ENCODE results near the gene KIF2A.

The KIF2A gene

GRCh38 chr5:62343428-62343827 lies 37.4 kb downstream of the KIF2A start:
- Histone ChIP-seq H3K4me1 (ENCODE audit: control insufficient read depth, insufficient read depth, low read length) (no peaks in the 10 kb centered on the region), H3K27me3 (ENCODE audit: control insufficient read depth, insufficient read depth, low read length) (no peaks in the 10 kb centered on the region), H3K9me3 (ENCODE audit: control insufficient read depth, insufficient read depth, low read length) (no peaks in the 10 kb centered on the region), H3K4me3 (ENCODE audit: low read depth, low read length) (no peak overlapping the region), H3K27ac (ENCODE audit: low read depth, low read length) (no peak overlapping the region), H3K36me3 (ENCODE audit: control insufficient read depth, insufficient read depth, low read length) (peaks cover 17% of the 10 kb centered on the region), H3K9ac (ENCODE audit: low read depth, low read length) (no peak overlapping the region)

- H3K9me3 ChIP-seq (ENCODE audit: control insufficient read depth, insufficient read depth, low read length): no peaks in the 10 kb centered on the region
- no peaks in the 10 kb centered on the region for H3K4me1 ChIP-seq (ENCODE audit: control insufficient read depth, insufficient read depth, low read length)
- no peaks in the 10 kb centered on the region for H3K27me3 ChIP-seq (ENCODE audit: control insufficient read depth, insufficient read depth, low read length)
- no peak overlapping the region for H3K27ac ChIP-seq (ENCODE audit: low read depth, low read length)
- peaks cover 47% of the 10 kb centered on the region for H3K36me3 ChIP-seq (ENCODE audit: control insufficient read depth, insufficient read depth, low read length)
- H3K9ac ChIP-seq (ENCODE audit: low read depth, low read length): no peak overlapping the region
- H3K4me3 ChIP-seq (ENCODE audit: low read depth, low read length): no peak overlapping the region
Measured at GRCh38 chr5:62346748-62347147, 40.7 kb downstream of the KIF2A start.

- H3K36me3 ChIP-seq (ENCODE audit: control insufficient read depth, insufficient read depth, low read length): peaks cover 58% of the 10 kb centered on the region
- no peak overlapping the region for H3K9ac ChIP-seq (ENCODE audit: low read depth, low read length)
- no peaks in the 10 kb centered on the region for H3K9me3 ChIP-seq (ENCODE audit: control insufficient read depth, insufficient read depth, low read length)
- no peak overlapping the region for H3K4me3 ChIP-seq (ENCODE audit: low read depth, low read length)
- no peaks in the 10 kb centered on the region for H3K27me3 ChIP-seq (ENCODE audit: control insufficient read depth, insufficient read depth, low read length)
- H3K4me1 ChIP-seq (ENCODE audit: control insufficient read depth, insufficient read depth, low read length): no peaks in the 10 kb centered on the region
- no peak overlapping the region for H3K27ac ChIP-seq (ENCODE audit: low read depth, low read length)
Measured at GRCh38 chr5:62347928-62348327, 41.9 kb downstream of the KIF2A start.

GRCh38 chr5:62348723-62349481 lies 42.9 kb downstream of the KIF2A start:
- H3K36me3 ChIP-seq (ENCODE audit: control insufficient read depth, insufficient read depth, low read length): peaks cover 68% of the 10 kb centered on the region

GRCh38 chr5:62354028-62354874 lies 48.2 kb downstream of the KIF2A start:
- Histone ChIP-seq H3K9me3 (ENCODE audit: control insufficient read depth, insufficient read depth, low read length) (no peaks in the 10 kb centered on the region), H3K36me3 (ENCODE audit: control insufficient read depth, insufficient read depth, low read length) (peaks cover 94% of the 10 kb centered on the region), H3K27me3 (ENCODE audit: control insufficient read depth, insufficient read depth, low read length) (no peaks in the 10 kb centered on the region)

More at GRCh38 chr5:62348723-62349481, 42.9 kb downstream of the KIF2A start:
- Histone ChIP-seq H3K27me3 (ENCODE audit: control insufficient read depth, insufficient read depth, low read length) (no peaks in the 10 kb centered on the region), H3K9me3 (ENCODE audit: control insufficient read depth, insufficient read depth, low read length) (no peaks in the 10 kb centered on the region), H3K27ac (ENCODE audit: low read depth, low read length) (no peak overlapping the region), H3K4me1 (ENCODE audit: control insufficient read depth, insufficient read depth, low read length) (no peaks in the 10 kb centered on the region), H3K4me3 (ENCODE audit: low read depth, low read length) (no peak overlapping the region), H3K9ac (ENCODE audit: low read depth, low read length) (no peak overlapping the region)

GRCh38 chr5:62362701-62363100 lies 56.7 kb downstream of the KIF2A start:
- H3K36me3 ChIP-seq (ENCODE audit: control insufficient read depth, insufficient read depth, low read length): peaks cover 88% of the 10 kb centered on the region
- no peaks in the 10 kb centered on the region for H3K4me1 ChIP-seq (ENCODE audit: control insufficient read depth, insufficient read depth, low read length)
- no peaks in the 10 kb centered on the region for H3K27me3 ChIP-seq (ENCODE audit: control insufficient read depth, insufficient read depth, low read length)
- no peak overlapping the region for H3K4me3 ChIP-seq (ENCODE audit: low read depth, low read length)
- H3K9ac ChIP-seq (ENCODE audit: low read depth, low read length): no peak overlapping the region
- H3K9me3 ChIP-seq (ENCODE audit: control insufficient read depth, insufficient read depth, low read length): no peaks in the 10 kb centered on the region
- H3K27ac ChIP-seq (ENCODE audit: low read depth, low read length): no peak overlapping the region

More at GRCh38 chr5:62354028-62354874, 48.2 kb downstream of the KIF2A start:
- H3K9ac ChIP-seq (ENCODE audit: low read depth, low read length): no peak overlapping the region
- no peak overlapping the region for H3K27ac ChIP-seq (ENCODE audit: low read depth, low read length)
- H3K4me1 ChIP-seq (ENCODE audit: control insufficient read depth, insufficient read depth, low read length): no peaks in the 10 kb centered on the region
- H3K4me3 ChIP-seq (ENCODE audit: low read depth, low read length): no peak overlapping the region

GRCh38 chr5:62369039-62369438 lies 63.0 kb downstream of the KIF2A start:
- H3K4me1 ChIP-seq (ENCODE audit: control insufficient read depth, insufficient read depth, low read length): no peaks in the 10 kb centered on the region
- peaks cover 83% of the 10 kb centered on the region for H3K36me3 ChIP-seq (ENCODE audit: control insufficient read depth, insufficient read depth, low read length)
- H3K9me3 ChIP-seq (ENCODE audit: control insufficient read depth, insufficient read depth, low read length): no peaks in the 10 kb centered on the region
- no peaks in the 10 kb centered on the region for H3K27me3 ChIP-seq (ENCODE audit: control insufficient read depth, insufficient read depth, low read length)
- H3K27ac ChIP-seq (ENCODE audit: low read depth, low read length): no peak overlapping the region
- no peak overlapping the region for H3K9ac ChIP-seq (ENCODE audit: low read depth, low read length)
- no peak overlapping the region for H3K4me3 ChIP-seq (ENCODE audit: low read depth, low read length)

- Histone ChIP-seq H3K36me3 (ENCODE audit: control insufficient read depth, insufficient read depth, low read length) (peaks cover 85% of the 10 kb centered on the region), H3K27me3 (ENCODE audit: control insufficient read depth, insufficient read depth, low read length) (no peaks in the 10 kb centered on the region), H3K9me3 (ENCODE audit: control insufficient read depth, insufficient read depth, low read length) (no peaks in the 10 kb centered on the region), H3K9ac (ENCODE audit: low read depth, low read length) (no peak overlapping the region), H3K4me3 (ENCODE audit: low read depth, low read length) (no peak overlapping the region), H3K27ac (ENCODE audit: low read depth, low read length) (no peak overlapping the region), H3K4me1 (ENCODE audit: control insufficient read depth, insufficient read depth, low read length) (no peaks in the 10 kb centered on the region)
Measured at GRCh38 chr5:62371409-62371808, 65.4 kb downstream of the KIF2A start.

GRCh38 chr5:62372600-62372999 lies 66.6 kb downstream of the KIF2A start:
- Histone ChIP-seq H3K4me1 (ENCODE audit: control insufficient read depth, insufficient read depth, low read length) (no peaks in the 10 kb centered on the region), H3K36me3 (ENCODE audit: control insufficient read depth, insufficient read depth, low read length) (peaks cover 87% of the 10 kb centered on the region), H3K9ac (ENCODE audit: low read depth, low read length) (no peak overlapping the region), H3K27ac (ENCODE audit: low read depth, low read length) (no peak overlapping the region), H3K27me3 (ENCODE audit: control insufficient read depth, insufficient read depth, low read length) (no peaks in the 10 kb centered on the region), H3K9me3 (ENCODE audit: control insufficient read depth, insufficient read depth, low read length) (no peaks in the 10 kb centered on the region), H3K4me3 (ENCODE audit: low read depth, low read length) (no peak overlapping the region)

GRCh38 chr5:62373382-62373781 lies 67.4 kb downstream of the KIF2A start:
- peaks cover 87% of the 10 kb centered on the region for H3K36me3 ChIP-seq (ENCODE audit: control insufficient read depth, insufficient read depth, low read length)
- H3K27me3 ChIP-seq (ENCODE audit: control insufficient read depth, insufficient read depth, low read length): no peaks in the 10 kb centered on the region
- H3K9me3 ChIP-seq (ENCODE audit: control insufficient read depth, insufficient read depth, low read length): no peaks in the 10 kb centered on the region
- H3K9ac ChIP-seq (ENCODE audit: low read depth, low read length): no peak overlapping the region
- H3K27ac ChIP-seq (ENCODE audit: low read depth, low read length): no peak overlapping the region
- H3K4me1 ChIP-seq (ENCODE audit: control insufficient read depth, insufficient read depth, low read length): no peaks in the 10 kb centered on the region
- H3K4me3 ChIP-seq (ENCODE audit: low read depth, low read length): no peak overlapping the region

GRCh38 chr5:62374090-62374489 lies 68.1 kb downstream of the KIF2A start:
- Histone ChIP-seq H3K9ac (ENCODE audit: low read depth, low read length) (no peak overlapping the region), H3K27me3 (ENCODE audit: control insufficient read depth, insufficient read depth, low read length) (no peaks in the 10 kb centered on the region), H3K36me3 (ENCODE audit: control insufficient read depth, insufficient read depth, low read length) (peaks cover 89% of the 10 kb centered on the region)

More at GRCh38 chr5:62374090-62374489, 68.1 kb downstream of the KIF2A start:
- Histone ChIP-seq H3K9me3 (ENCODE audit: control insufficient read depth, insufficient read depth, low read length) (no peaks in the 10 kb centered on the region), H3K27ac (ENCODE audit: low read depth, low read length) (no peak overlapping the region), H3K4me3 (ENCODE audit: low read depth, low read length) (no peak overlapping the region), H3K4me1 (ENCODE audit: control insufficient read depth, insufficient read depth, low read length) (no peaks in the 10 kb centered on the region)

All from HUES48 (cell line).